Measurements from ENCODE around the gene HERC5.
"Not testable (repeated sequence)": the region's sequence is repeated elsewhere in the genome, so short reads cannot be mapped to it uniquely, and the experiment has no call there.

HERC5 gene

GRCh38 chr4:88533088-88533790 lies 76.3 kb downstream of the HERC5 start:
- no peak overlapping the region for H3K4me3 ChIP-seq (ENCODE audit: control insufficient read depth, low read depth, low read length)
- no peak for TF ChIP-seq CTCF (IDR thresholded peaks at IDR 0.05; ENCODE audit: control insufficient read depth, insufficient read depth, low read depth, low read length, missing control alignments)
- peak; percentile 39 for DNase-seq (ENCODE audit: low read depth)

GRCh38 chr4:88533937-88534750 lies 77.2 kb downstream of the HERC5 start:
- no peak for TF ChIP-seq CTCF (IDR thresholded peaks at IDR 0.05; ENCODE audit: control insufficient read depth, insufficient read depth, low read depth, low read length, missing control alignments)
- DNase-seq (ENCODE audit: low read depth) = peak; percentile 74
- no peak overlapping the region; the same call in 1 of the 2 replicates for H3K4me3 ChIP-seq (ENCODE audit: control insufficient read depth, low read depth, low read length)

- TF ChIP-seq CTCF (IDR thresholded peaks at IDR 0.05; ENCODE audit: control insufficient read depth, insufficient read depth, low read depth, low read length, missing control alignments) = no peak
- no peak overlapping the region for H3K4me3 ChIP-seq (ENCODE audit: control insufficient read depth, low read depth, low read length)
- no peak for DNase-seq (ENCODE audit: low read depth)
Measured at GRCh38 chr4:88535090-88535755, 78.3 kb downstream of the HERC5 start.

GRCh38 chr4:88537709-88538108 lies 80.8 kb downstream of the HERC5 start:
- TF ChIP-seq CTCF (IDR thresholded peaks at IDR 0.05; ENCODE audit: control insufficient read depth, insufficient read depth, low read depth, low read length, missing control alignments) = no peak
- no peak for DNase-seq (ENCODE audit: low read depth)

GRCh38 chr4:88539322-88540068 lies 82.6 kb downstream of the HERC5 start:
- not testable (repeated sequence) for H3K4me3 ChIP-seq (ENCODE audit: control insufficient read depth, low read depth, low read length); DNase-seq (ENCODE audit: low read depth)
- TF ChIP-seq CTCF (IDR thresholded peaks at IDR 0.05; ENCODE audit: control insufficient read depth, insufficient read depth, low read depth, low read length, missing control alignments) = peak; percentile 70

More at GRCh38 chr4:88537709-88538108, 80.8 kb downstream of the HERC5 start:
- H3K4me3 ChIP-seq (ENCODE audit: control insufficient read depth, low read depth, low read length) = no peak overlapping the region

GRCh38 chr4:88549815-88550214 lies 92.9 kb downstream of the HERC5 start:
- no peak for DNase-seq (ENCODE audit: low read depth)
- TF ChIP-seq CTCF (IDR thresholded peaks at IDR 0.05; ENCODE audit: control insufficient read depth, insufficient read depth, low read depth, low read length, missing control alignments) = no peak
- H3K4me3 ChIP-seq (ENCODE audit: control insufficient read depth, low read depth, low read length) = no peak overlapping the region

Measured in AG09309 (cell line).